ENCODE measurements around the gene FHIT. TPM values are rescaled to one million over a fixed set of nuclear protein-coding genes. Genes with fewer than 3 reads are reported as not detected.

FHIT gene
- total and polyA plus RNA-seq, 4 donors = 2.1 to 14.7 (median 6.6) TPM

- DNase-seq (ENCODE audit: low spot score) = no peak
- Histone ChIP-seq H3K27me3 (ENCODE audit: control insufficient read depth in 4 of 4, insufficient read depth in 4 of 4, low read length in 3 of 4) (no peaks in the 10 kb centered on the region), H3K9ac (ENCODE audit: low read depth in 1 of 2, low read length in 2 of 2) (no peak overlapping the region), H3K27ac (ENCODE audit: low read depth in 1 of 2, low read length in 2 of 2) (no peak overlapping the region), H3K36me3 (ENCODE audit: control insufficient read depth in 4 of 4, insufficient read depth in 3 of 4, low read depth in 1 of 4, low read length in 3 of 4) (no peaks in the 10 kb centered on the region), H3K4me1 (ENCODE audit: control insufficient read depth in 4 of 4, insufficient read depth in 4 of 4, low read length in 3 of 4) (no peaks in the 10 kb centered on the region), H3K9me3 (ENCODE audit: control insufficient read depth in 4 of 4, low read length in 3 of 4) (no peaks in the 10 kb centered on the region), H3K4me3 (ENCODE audit: low read depth in 1 of 3, low read length in 3 of 3) (no peak overlapping the region)
- WGBS = 86% methylated on average over 2 of the region's 2 CpGs
- TF ChIP-seq FOXA1 (IDR thresholded peaks at IDR 0.05) (no peak), REST (IDR thresholded peaks at IDR 0.05) (no peak)
These were observed 609.9 kb downstream of the FHIT start for GRCh38 chr3:60641354-60641753.

GRCh38 chr3:60636846-60637245 is 614.4 kb downstream of the FHIT start:
- Histone ChIP-seq H3K27ac (ENCODE audit: low read depth in 1 of 2, low read length in 2 of 2) (no peak overlapping the region), H3K9me3 (ENCODE audit: control insufficient read depth in 4 of 4, low read length in 3 of 4) (no peaks in the 10 kb centered on the region), H3K4me1 (ENCODE audit: control insufficient read depth in 4 of 4, insufficient read depth in 4 of 4, low read length in 3 of 4) (no peaks in the 10 kb centered on the region), H3K27me3 (ENCODE audit: control insufficient read depth in 4 of 4, insufficient read depth in 4 of 4, low read length in 3 of 4) (no peaks in the 10 kb centered on the region), H3K36me3 (ENCODE audit: control insufficient read depth in 4 of 4, insufficient read depth in 3 of 4, low read depth in 1 of 4, low read length in 3 of 4) (no peaks in the 10 kb centered on the region), H3K4me3 (ENCODE audit: low read depth in 1 of 3, low read length in 3 of 3) (no peak overlapping the region), H3K9ac (ENCODE audit: low read depth in 1 of 2, low read length in 2 of 2) (no peak overlapping the region)
- no peak for DNase-seq (ENCODE audit: low spot score)
- TF ChIP-seq NR2F2 (IDR thresholded peaks at IDR 0.05) = no peak
- TF ChIP-seq GABPA (IDR thresholded peaks at IDR 0.05 in 1 of 2, conservative IDR thresholded peaks at IDR 0.05 in 1 of 2) = no peak
- TF ChIP-seq MAX (IDR thresholded peaks at IDR 0.05) = no peak
- no peak for TF ChIP-seq YY1 (IDR thresholded peaks at IDR 0.05)
- TF ChIP-seq EGR1 (IDR thresholded peaks at IDR 0.05; ENCODE audit: low read depth in 2 of 2) = no peak
- TF ChIP-seq ZBTB33 (IDR thresholded peaks at IDR 0.05) = no peak
- TF ChIP-seq CTCF (IDR thresholded peaks at IDR 0.05; ENCODE audit: low read depth, low read length, missing input control) = no peak
- TF ChIP-seq SP1 (IDR thresholded peaks at IDR 0.05) = no peak
- TF ChIP-seq HNF4G (IDR thresholded peaks at IDR 0.05) = no peak
- no peak for TF ChIP-seq REST (IDR thresholded peaks at IDR 0.05)
- no peak for TF ChIP-seq HNF4A (conservative IDR thresholded peaks at IDR 0.05)
- TF ChIP-seq FOXA1 (IDR thresholded peaks at IDR 0.05) = no peak
- TF ChIP-seq ATF3 (IDR thresholded peaks at IDR 0.05) = no peak
- no peak for TF ChIP-seq JUND (IDR thresholded peaks at IDR 0.05)
- TF ChIP-seq FOXA2 (IDR thresholded peaks at IDR 0.05) = no peak
- no peak for TF ChIP-seq RAD21 (IDR thresholded peaks at IDR 0.05)

All from liver (tissue), 9 donors.